BE2C (cell line): Measurements from ENCODE around the gene CNPY2.
"Not testable (repeated sequence)": the region's sequence is repeated elsewhere in the genome, so short reads cannot be mapped to it uniquely, and the experiment has no call there.

Source experiments
- DNase-seq: peaks from one replicate; pipeline ENCODE4 v3.0.0-alpha.2; 2020
- H3K27me3 ChIP-seq: fragments of 250-450 bp; sonication (Bioruptor Pico); 2 replicates; pipeline ENCODE4 v1.5.1; 2020; ENCODE audit warnings: mild to moderate bottlenecking
- H3K36me3 ChIP-seq: fragments of 250-450 bp; sonication (Bioruptor Pico); 2 replicates; pipeline ENCODE4 v1.5.1; 2020; ENCODE audit warnings: mild to moderate bottlenecking
- H3K4me1 ChIP-seq: fragments of 250-450 bp; sonication (Bioruptor Pico); 2 replicates; pipeline ENCODE4 v1.5.1; 2020
- H3K4me3 ChIP-seq: 2 replicates; pipeline ENCODE4 v1.5.1; 2011; ENCODE audit warnings: low read depth, low read length
- H3K9me3 ChIP-seq: fragments of 250-450 bp; sonication (Bioruptor Pico); 2 replicates; pipeline ENCODE4 v1.5.1; 2020
- TF ChIP-seq, protein P1 (sequence below): IDR thresholded peaks from 2 replicates; pipeline ENCODE4 v1.5.1; 2012; ENCODE audit warnings: mild to moderate bottlenecking, low read depth, low read length

The CNPY2 gene

DNA sequence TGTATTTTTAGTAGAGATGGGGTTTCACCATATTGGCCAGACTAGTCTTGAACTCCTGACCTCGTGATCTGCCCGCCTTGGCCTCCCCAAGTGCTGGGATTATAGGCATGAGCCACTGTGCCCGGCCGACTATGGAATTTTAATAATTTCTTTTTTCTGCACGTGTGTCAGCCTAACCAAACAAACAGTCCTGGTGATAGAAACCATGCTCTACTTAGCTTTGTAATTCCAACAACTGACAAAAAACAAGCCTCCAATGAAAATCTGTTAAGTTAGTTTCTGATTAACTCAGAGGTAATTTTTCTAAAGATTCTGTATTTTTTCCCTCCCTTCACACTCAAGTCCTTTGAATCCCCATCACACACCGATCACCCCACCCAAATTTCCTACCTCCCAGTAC, 33.8 kb downstream of the CNPY2 start:
- no peaks in the 10 kb centered on the region for H3K27me3 ChIP-seq
- no peak overlapping the region for H3K4me3 ChIP-seq
- no peak for DNase-seq
- TF ChIP-seq, protein P1, sequence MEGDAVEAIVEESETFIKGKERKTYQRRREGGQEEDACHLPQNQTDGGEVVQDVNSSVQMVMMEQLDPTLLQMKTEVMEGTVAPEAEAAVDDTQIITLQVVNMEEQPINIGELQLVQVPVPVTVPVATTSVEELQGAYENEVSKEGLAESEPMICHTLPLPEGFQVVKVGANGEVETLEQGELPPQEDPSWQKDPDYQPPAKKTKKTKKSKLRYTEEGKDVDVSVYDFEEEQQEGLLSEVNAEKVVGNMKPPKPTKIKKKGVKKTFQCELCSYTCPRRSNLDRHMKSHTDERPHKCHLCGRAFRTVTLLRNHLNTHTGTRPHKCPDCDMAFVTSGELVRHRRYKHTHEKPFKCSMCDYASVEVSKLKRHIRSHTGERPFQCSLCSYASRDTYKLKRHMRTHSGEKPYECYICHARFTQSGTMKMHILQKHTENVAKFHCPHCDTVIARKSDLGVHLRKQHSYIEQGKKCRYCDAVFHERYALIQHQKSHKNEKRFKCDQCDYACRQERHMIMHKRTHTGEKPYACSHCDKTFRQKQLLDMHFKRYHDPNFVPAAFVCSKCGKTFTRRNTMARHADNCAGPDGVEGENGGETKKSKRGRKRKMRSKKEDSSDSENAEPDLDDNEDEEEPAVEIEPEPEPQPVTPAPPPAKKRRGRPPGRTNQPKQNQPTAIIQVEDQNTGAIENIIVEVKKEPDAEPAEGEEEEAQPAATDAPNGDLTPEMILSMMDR: no peak
- peaks cover 96% of the 10 kb centered on the region for H3K36me3 ChIP-seq
- no peaks in the 10 kb centered on the region for H3K4me1 ChIP-seq
- H3K9me3 ChIP-seq: no peaks in the 10 kb centered on the region; the same call in 1 of the 2 replicates

DNA sequence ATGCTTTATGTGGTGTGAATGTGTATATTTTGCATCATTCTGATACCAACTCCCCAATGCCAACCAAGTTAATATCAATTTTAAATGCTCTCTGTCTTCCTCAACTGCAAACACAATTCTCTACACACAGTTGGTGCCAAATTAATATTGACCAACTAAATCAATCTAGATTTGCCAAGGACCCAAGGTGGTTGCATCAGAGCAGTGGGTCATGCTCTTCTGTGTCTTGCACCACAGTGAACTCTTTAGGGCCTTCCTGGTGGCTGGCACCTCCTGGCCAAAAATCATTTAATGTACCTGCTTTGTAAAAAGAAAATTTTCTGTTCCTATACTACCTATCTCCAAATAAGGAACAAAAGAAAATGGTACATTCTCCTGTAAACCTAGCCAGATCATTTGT, 34.9 kb downstream of the CNPY2 start:
- H3K9me3 ChIP-seq: no peaks in the 10 kb centered on the region; the same call in 1 of the 2 replicates
- H3K4me3 ChIP-seq: no peak overlapping the region
- H3K27me3 ChIP-seq: no peaks in the 10 kb centered on the region
- no peaks in the 10 kb centered on the region for H3K4me1 ChIP-seq
- TF ChIP-seq, protein P1: no peak
- no peak for DNase-seq
- H3K36me3 ChIP-seq: peaks cover 95% of the 10 kb centered on the region

DNA sequence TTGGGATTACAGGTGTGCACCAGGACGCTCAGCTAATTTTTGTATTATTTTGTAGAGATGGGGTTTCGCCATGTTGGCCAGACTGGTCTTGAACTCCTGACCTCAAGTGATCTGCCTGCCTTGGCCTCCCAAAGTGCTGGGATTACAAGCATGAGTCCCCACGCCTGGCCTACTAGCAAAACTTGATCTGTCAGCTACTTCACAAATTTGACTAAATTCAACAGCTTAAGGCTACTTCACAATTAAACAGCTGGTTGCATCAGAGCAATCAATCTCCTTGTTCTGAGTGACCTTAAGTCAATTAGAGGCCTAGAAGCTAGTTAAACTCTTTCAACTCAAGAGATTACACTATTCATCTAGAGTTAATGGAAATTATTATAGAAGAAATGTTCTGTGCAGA, 36.9 kb downstream of the CNPY2 start:
- Histone ChIP-seq H3K36me3 (peaks cover 98% of the 10 kb centered on the region), H3K27me3 (no peaks in the 10 kb centered on the region), H3K4me3 (no peak overlapping the region), H3K9me3 (no peaks in the 10 kb centered on the region; the same call in 1 of the 2 replicates), H3K4me1 (no peaks in the 10 kb centered on the region)
- no peak for DNase-seq
- TF ChIP-seq, protein P1: no peak

DNA sequence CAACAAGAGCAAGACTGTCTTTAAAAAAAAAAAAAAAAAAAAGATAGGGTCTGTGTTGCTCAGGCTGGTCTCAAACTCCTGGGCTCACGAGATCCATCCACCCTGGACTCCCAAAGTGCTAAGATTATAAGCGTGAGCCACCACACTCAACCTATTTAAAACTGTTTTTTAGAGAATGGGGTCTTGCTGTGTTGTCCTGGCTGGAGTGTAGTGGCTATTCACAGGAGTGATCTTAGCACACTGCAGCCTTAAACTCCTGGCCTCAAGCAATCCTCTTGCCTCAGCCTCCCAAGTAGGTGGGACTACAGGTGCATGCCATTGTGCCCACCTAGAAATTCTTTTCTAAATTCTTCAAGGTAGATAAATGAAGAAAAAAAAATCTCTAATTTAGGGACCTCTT, 41.5 kb downstream of the CNPY2 start:
- H3K36me3 ChIP-seq: peaks cover 88% of the 10 kb centered on the region

DNA sequence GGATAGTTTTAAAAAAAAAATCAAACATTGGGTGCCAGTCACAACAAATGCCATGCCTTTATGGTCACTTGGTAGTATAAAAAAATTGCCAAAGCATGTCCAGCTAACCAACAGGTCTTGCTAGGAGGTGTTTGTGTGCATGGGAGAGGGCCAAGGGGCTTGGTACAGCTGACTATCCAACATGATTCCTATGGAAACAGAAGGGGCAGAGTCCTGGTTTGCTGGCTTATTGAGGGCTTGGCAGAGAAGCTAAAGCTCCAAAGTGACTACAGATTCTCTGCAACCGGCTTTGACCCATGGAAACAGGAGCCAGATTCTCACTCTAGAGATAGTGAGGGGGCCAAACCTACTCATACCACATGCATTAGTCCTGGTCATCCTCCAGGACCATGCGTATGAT, 43.3 kb downstream of the CNPY2 start:
- not testable (repeated sequence) for DNase-seq, H3K9me3 ChIP-seq, H3K4me1 ChIP-seq, H3K4me3 ChIP-seq, H3K27me3 ChIP-seq
- peaks cover 72% of the 10 kb centered on the region for H3K36me3 ChIP-seq

More for the DNA sequence above, 41.5 kb downstream of the CNPY2 start:
- Histone ChIP-seq H3K27me3 (no peaks in the 10 kb centered on the region), H3K9me3 (no peaks in the 10 kb centered on the region), H3K4me3 (no peak overlapping the region), H3K4me1 (no peaks in the 10 kb centered on the region)
- TF ChIP-seq, protein P1: no peak
- DNase-seq: no peak

DNA sequence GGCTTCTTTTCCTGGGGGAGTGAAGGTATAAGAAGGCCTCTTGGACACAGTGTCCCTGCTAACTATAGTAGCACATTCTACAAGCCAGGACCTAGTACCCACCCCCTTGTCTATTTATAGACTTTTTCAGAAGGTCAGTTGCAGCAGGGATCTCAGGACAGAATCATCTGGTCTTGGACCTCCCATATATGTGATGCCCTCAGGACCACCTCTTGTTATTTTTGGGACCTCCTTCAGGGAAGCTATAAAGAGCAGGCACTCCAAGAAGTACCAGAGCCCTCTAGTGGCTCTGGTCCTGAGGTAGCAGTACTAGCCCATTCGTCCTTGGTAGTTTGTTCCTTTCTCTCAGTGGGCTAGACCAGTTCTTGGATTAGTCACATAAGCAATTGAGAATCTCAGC, 44.8 kb downstream of the CNPY2 start:
- no peaks in the 10 kb centered on the region for H3K4me1 ChIP-seq
- peaks cover 60% of the 10 kb centered on the region for H3K36me3 ChIP-seq
- DNase-seq: no peak

More for the DNA sequence above, 44.8 kb downstream of the CNPY2 start:
- TF ChIP-seq, protein P1: peak; percentile 68
- Histone ChIP-seq H3K4me3 (no peak overlapping the region), H3K27me3 (no peaks in the 10 kb centered on the region), H3K9me3 (no peaks in the 10 kb centered on the region)
